Endothelial cell of umbilical vein (primary cell): Measurements from ENCODE around the gene KBTBD6.

Experiments
- MAX ChIP-seq: IDR thresholded peaks from 2 replicates; pipeline ENCODE4 v1.6.1; 2011; ENCODE audit not compliant: insufficient read depth, insufficient read length
- MYC ChIP-seq: IDR thresholded peaks from one replicate; pipeline ENCODE4 v1.6.1; 2011; ENCODE audit warnings: mild to moderate bottlenecking, low read depth, low read length
- POLR2A ChIP-seq: IDR thresholded peaks from 2 replicates; pipeline ENCODE4 v1.6.1; 2012; ENCODE audit warnings: low read depth, mild to moderate bottlenecking, control low read depth, low read length
- POLR2AphosphoS5 ChIP-seq: IDR thresholded peaks from 2 replicates; pipeline ENCODE4 v1.6.1; 2012; ENCODE audit warnings: low read depth, mild to moderate bottlenecking, control low read depth, low read length, moderate library complexity; ENCODE audit not compliant: insufficient read depth
- TF ChIP-seq, protein P1 (sequence below), 2 donors: IDR thresholded peaks; 1 replicate in 1 of 2; 2 replicates in 1 of 2; pipeline ENCODE4 v1.5.1; 2011; ENCODE audit warnings: low read length in 2 of 2, mild to moderate bottlenecking in 2 of 2, moderate library complexity in 2 of 2, control low read depth in 1 of 2, inconsistent platforms in 1 of 2, low read depth in 1 of 2; ENCODE audit not compliant: insufficient read depth in 1 of 2; ENCODE audit errors: extremely low read depth in 1 of 2

GRCh38 chr13:41152005-41152404 is 19.4 kb upstream of the KBTBD6 start:
- TF ChIP-seq, protein P1, sequence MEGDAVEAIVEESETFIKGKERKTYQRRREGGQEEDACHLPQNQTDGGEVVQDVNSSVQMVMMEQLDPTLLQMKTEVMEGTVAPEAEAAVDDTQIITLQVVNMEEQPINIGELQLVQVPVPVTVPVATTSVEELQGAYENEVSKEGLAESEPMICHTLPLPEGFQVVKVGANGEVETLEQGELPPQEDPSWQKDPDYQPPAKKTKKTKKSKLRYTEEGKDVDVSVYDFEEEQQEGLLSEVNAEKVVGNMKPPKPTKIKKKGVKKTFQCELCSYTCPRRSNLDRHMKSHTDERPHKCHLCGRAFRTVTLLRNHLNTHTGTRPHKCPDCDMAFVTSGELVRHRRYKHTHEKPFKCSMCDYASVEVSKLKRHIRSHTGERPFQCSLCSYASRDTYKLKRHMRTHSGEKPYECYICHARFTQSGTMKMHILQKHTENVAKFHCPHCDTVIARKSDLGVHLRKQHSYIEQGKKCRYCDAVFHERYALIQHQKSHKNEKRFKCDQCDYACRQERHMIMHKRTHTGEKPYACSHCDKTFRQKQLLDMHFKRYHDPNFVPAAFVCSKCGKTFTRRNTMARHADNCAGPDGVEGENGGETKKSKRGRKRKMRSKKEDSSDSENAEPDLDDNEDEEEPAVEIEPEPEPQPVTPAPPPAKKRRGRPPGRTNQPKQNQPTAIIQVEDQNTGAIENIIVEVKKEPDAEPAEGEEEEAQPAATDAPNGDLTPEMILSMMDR (IDR thresholded peaks at IDR 0.05; ENCODE audit: extremely low read depth in 1 of 2, insufficient read depth in 1 of 2, low read depth in 1 of 2, low read length in 2 of 2) = no peak
- TF ChIP-seq POLR2A (no peak), POLR2AphosphoS5 (no peak), MAX (no peak), MYC (no peak)
